Kidney epithelial cell (primary cell): ENCODE data around the gene ULBP1. TPM values are rescaled to one million over a fixed set of nuclear protein-coding genes. Genes with fewer than 3 reads are reported as not detected.
"Not testable (repeated sequence)": the region's sequence is repeated elsewhere in the genome, so short reads cannot be mapped to it uniquely, and the experiment has no call there.

ENCODE experiments used
- DNase-seq: peaks from one replicate; pipeline ENCODE4 v3.0.0-alpha.2; 2010; ENCODE audit warnings: low read depth
- H3K27me3 ChIP-seq: 2 replicates; pipeline ENCODE4 v1.6.0; 2011; ENCODE audit warnings: low read length; ENCODE audit not compliant: control insufficient read depth, insufficient read depth
- H3K36me3 ChIP-seq: 2 replicates; pipeline ENCODE4 v1.5.1; 2011; ENCODE audit warnings: low read length; ENCODE audit not compliant: control insufficient read depth, insufficient read depth
- H3K4me3 ChIP-seq: 2 replicates; pipeline ENCODE4 v1.5.1; 2011; ENCODE audit warnings: low read depth, mild to moderate bottlenecking, control low read depth, low read length
- total RNA-seq: library from RNA; depleted of rRNA; stranded (reverse); fragments of >200 nt; gene quantifications from 2 replicates; pipeline ENCODE4 v1.2.3, GENCODE V29; 2015
- TF ChIP-seq, protein P1 (sequence below): IDR thresholded peaks from 2 replicates; pipeline ENCODE4 v1.5.1; 2011; ENCODE audit warnings: mild to moderate bottlenecking, moderate library complexity, low read length, control low read depth, inconsistent platforms; ENCODE audit not compliant: insufficient read depth, poor library complexity, severe bottlenecking

The ULBP1 gene
- total RNA-seq, 1 donor from 2014 or later = 6.0 TPM

DNA sequence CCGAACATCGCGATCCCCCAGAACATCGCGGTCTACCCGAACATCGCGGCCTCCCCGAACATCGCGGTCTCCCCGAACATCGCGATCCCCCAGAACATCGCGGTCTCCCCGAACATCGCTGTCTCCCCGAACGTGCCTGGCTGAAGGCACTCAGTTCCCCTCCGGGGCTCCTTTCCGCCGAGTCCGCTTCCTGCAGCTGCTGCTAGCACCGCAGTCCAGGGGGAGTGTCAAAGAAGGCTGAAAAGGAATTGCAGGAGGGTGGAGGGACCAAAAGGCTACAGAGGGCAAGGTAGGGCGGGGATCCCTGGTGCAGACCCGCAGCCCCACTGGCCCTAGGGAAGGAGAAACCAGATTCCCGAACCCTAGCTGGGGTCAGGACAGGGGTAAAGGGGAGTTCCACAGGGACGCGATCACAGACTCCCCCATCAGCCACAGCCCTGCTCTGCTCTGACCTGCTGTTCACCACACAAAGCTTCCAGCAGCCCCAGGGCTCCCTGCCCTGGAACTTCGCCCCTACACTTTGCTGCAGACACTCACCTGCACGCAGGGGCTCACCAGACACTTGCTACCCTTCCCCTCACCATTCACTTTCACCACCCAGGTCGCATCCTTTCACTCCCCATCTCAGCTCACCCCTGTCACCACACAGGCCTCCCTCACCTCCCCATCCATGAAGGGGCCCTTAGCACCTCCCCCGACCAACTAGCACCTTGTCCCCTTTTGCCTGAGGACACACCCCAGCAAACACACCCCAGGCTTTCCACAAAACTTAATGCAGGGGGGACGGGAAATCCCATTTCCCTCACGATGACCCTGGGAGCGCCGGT, 1.7 kb downstream of the ULBP1 start:
- peaks cover 50% of the 10 kb centered on the region for H3K27me3 ChIP-seq
- H3K4me3 ChIP-seq = peak overlapping the region; percentile 22
- no peak for DNase-seq
- no peaks in the 10 kb centered on the region for H3K36me3 ChIP-seq
- TF ChIP-seq, protein P1, sequence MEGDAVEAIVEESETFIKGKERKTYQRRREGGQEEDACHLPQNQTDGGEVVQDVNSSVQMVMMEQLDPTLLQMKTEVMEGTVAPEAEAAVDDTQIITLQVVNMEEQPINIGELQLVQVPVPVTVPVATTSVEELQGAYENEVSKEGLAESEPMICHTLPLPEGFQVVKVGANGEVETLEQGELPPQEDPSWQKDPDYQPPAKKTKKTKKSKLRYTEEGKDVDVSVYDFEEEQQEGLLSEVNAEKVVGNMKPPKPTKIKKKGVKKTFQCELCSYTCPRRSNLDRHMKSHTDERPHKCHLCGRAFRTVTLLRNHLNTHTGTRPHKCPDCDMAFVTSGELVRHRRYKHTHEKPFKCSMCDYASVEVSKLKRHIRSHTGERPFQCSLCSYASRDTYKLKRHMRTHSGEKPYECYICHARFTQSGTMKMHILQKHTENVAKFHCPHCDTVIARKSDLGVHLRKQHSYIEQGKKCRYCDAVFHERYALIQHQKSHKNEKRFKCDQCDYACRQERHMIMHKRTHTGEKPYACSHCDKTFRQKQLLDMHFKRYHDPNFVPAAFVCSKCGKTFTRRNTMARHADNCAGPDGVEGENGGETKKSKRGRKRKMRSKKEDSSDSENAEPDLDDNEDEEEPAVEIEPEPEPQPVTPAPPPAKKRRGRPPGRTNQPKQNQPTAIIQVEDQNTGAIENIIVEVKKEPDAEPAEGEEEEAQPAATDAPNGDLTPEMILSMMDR = no peak

DNA sequence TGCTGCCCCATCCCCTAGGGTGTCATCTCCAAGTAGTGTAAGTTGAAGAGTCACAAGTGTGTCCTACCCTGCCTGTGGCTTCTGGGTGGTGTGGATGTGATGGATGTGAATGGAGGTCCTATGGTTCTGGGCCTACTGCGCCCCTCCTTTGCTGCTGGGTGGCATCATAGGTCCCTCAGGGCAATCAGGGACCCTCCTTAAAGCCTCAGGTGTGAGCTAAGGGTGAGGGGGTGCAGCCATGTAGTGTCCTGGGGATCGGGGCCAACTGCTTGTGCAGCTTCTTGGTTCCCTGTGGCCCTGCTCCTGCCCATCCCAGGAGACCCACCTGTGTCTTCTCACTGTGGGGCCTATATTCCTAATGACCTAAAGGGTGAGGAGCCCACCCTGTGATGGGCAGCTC, 2.6 kb downstream of the ULBP1 start:
- not testable (repeated sequence) for DNase-seq, H3K4me3 ChIP-seq, H3K36me3 ChIP-seq
- peaks cover 49% of the 10 kb centered on the region for H3K27me3 ChIP-seq

DNA sequence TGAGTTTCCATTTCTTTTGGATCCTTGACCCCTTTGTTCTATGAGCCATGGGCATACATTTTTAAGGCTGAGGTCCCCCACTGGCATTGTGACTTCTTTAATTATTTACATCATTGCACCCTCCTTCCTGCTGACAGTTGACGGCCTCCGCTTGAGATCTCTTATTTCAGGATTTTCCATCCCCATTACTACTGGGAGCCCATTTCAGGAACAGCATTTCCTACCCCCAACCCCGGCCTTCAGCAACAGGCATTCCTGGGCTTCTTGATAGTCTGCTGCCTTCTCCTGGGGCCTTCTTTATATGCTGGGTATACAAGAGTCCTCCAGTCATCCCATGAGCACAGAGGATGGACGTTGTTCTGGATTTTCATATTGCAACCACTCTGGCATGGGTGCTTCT, 3.8 kb downstream of the ULBP1 start:
- DNase-seq = no peak
- Histone ChIP-seq H3K36me3 (no peaks in the 10 kb centered on the region), H3K4me3 (no peak overlapping the region), H3K27me3 (peaks cover 45% of the 10 kb centered on the region)
- TF ChIP-seq, protein P1 = no peak

DNA sequence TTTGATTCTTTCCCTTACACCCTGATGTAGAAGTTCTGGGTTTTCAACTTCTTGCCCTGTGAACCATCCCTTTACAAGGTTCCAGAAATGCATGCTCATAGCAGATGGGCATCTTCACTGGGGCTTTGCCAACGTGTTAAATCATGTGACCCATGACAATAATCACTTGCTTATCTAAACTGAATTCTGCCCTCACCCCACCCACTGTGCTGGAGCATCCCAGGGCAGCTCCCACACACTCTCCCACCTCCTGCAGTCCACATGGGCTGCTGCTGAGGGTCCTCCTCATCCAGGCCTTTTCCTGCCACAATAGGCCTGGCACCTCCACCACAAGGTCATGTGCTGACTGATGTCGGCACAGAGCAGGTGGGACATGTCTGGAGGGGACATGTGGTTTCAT, 4.3 kb downstream of the ULBP1 start:
- not testable (repeated sequence) for DNase-seq, H3K36me3 ChIP-seq, H3K4me3 ChIP-seq
- H3K27me3 ChIP-seq = peaks cover 45% of the 10 kb centered on the region

DNA sequence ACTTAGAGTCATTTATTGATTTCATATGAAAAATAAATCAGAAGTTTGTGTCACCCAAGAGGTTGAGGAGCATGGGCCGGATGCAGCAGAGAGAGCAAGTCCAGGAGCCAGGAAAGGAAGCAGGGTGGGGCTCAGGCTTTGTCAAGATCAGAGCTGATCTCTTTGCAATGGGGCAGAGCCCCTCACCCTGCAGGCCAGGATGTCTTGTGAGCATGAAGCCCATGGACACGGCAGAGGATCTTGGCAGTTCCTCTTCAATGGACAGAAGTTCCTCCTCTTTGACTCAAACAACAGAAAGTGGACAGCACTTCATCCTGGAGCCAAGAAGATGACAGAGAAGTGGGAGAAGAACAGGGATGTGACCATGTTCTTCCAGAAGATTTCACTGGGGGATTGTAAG, 5.2 kb downstream of the ULBP1 start:
- H3K36me3 ChIP-seq, DNase-seq, H3K4me3 ChIP-seq: not testable (repeated sequence)
- H3K27me3 ChIP-seq = peaks cover 42% of the 10 kb centered on the region

DNA sequence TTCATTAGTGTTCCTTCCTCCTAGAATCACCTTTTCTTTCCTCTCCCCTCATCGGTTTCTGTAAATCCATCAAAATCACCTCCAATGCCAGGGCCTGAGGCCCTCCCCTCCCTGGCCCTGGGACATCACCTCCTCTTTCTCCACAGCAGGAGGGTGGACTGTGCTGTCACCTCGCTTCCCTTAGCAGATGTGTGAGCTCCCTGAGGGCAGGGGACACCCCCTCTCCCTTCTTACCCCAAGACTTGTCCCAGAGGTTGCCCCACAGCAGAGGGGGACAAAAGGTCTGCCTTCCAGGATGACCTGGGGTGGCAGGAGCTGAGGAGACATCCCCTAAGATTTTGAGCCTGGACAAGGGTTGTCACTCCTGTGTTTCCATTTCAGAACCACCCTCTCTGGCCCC, 5.9 kb downstream of the ULBP1 start:
- TF ChIP-seq, protein P1 = no peak
- H3K4me3 ChIP-seq = no peak overlapping the region
- H3K36me3 ChIP-seq = no peaks in the 10 kb centered on the region
- no peak for DNase-seq
- H3K27me3 ChIP-seq = peaks cover 38% of the 10 kb centered on the region

DNA sequence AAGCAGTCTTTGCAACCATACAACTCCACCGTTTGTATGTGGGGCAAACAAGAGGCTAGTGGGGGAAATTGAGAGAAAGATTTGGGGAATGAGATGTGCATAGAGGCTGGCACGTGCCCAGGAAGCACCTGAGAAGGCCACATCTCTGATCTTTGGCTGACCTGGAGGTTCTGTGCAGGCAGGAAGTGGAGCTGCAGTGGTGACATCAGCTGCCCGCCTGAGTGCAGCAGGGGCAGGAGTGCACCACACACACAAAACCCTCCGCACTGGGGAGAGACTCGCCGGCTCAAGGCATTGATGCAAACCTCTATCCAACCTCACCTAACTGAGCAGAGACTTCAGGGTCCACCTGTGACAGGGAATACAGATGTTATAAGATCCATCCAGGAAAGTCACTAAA, 10.7 kb downstream of the ULBP1 start:
- not testable (repeated sequence) for H3K4me3 ChIP-seq, DNase-seq, H3K36me3 ChIP-seq
- H3K27me3 ChIP-seq = peaks cover 36% of the 10 kb centered on the region

DNA sequence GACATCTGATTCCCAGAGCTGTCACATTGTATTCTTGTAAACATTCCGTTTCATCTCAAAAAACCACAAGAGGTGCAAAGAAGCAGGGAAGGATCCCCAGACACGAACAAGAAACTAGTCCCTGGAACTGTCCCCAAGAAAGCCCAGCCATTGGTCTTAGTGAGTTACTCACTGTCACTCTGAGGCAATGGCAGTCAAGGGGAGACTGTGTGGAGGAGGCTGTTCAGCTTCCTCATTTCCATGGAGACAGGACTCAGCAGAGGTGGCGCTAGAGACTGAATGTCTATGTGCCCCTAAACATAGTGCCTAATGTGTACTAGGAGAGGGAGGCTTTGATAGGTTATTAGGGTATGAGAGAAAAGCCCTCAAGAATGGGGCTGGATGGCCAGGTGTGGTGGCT, 11.1 kb downstream of the ULBP1 start:
- Histone ChIP-seq H3K36me3 (no peaks in the 10 kb centered on the region), H3K27me3 (peaks cover 34% of the 10 kb centered on the region), H3K4me3 (no peak overlapping the region)
- DNase-seq = no peak
- TF ChIP-seq, protein P1 = no peak
